ENCODE data around the gene C1orf174.

The C1orf174 gene

DNA sequence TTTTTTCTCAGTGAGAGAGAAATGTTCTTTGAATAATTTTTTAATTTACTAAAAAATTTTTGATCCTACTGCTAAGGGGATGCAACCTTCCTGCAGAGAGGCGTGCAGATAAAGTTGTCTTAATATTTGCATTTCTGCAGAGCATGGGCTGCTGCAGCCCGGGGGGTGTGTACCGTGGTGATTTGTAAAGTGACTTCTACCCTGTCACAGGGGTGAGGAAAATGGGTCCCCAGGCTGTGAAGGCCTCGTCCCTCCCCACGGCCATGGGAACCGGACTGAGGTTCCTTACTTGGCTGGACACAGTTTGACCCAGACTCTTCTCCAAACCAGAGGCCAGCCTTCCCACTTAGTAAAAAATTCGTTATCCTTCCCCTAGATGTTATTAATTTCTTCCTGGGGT lies 9.5 kb upstream of the C1orf174 start:
- DNase-seq (ENCODE audit: low spot score), result no peak

GRCh38 chr1:3908886-3909517 lies 8.9 kb upstream of the C1orf174 start:
- no peak for DNase-seq (ENCODE audit: low spot score)

GRCh38 chr1:3907621-3908165 lies 7.6 kb upstream of the C1orf174 start:
- no peak for DNase-seq (ENCODE audit: low spot score)

- peak; percentile 5 for DNase-seq (ENCODE audit: low spot score)
These were observed 7.0 kb upstream of the C1orf174 start for GRCh38 chr1:3907031-3907534.

DNA sequence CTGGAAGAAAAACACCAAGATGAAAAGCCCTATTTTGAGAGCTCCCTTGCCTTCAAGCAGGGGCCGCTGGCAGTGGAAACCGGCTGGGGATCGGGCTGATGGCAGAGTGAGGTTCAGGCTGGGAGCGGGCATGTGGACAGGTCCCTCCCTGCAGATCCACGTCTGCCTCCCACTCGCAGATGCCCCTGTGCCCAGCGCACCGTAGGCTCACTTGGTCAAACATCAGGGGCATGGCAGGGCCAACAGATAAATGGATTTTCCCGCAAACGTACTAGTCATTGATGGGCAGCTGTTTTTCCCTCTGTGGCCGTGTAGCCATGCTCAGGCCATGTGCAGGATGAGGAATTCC lies 6.6 kb upstream of the C1orf174 start:
- no peak for DNase-seq (ENCODE audit: low spot score)

- DNase-seq (ENCODE audit: low spot score), result no peak
These were observed 6.0 kb upstream of the C1orf174 start for GRCh38 chr1:3905953-3906671.

GRCh38 chr1:3905266-3905952 lies 5.3 kb upstream of the C1orf174 start:
- DNase-seq (ENCODE audit: low spot score), result no peak

DNA sequence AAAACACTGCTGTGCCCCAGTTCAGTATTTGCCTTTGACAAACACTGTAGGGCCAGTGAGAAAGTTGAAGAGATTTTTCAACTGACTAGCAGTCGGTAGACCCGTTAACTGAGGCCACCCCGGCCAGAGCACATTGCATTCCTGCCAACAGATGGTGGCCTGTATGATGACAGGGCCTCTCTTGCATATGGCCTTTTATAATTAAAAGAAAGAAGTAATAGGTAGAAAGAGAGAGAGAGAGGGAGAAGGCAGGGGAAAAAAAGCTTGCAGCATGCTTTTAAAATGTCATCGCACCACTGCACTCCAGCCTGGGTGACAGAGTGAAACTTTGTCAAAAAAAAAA lies 4.7 kb upstream of the C1orf174 start:
- DNase-seq (ENCODE audit: low spot score), result no peak

DNA sequence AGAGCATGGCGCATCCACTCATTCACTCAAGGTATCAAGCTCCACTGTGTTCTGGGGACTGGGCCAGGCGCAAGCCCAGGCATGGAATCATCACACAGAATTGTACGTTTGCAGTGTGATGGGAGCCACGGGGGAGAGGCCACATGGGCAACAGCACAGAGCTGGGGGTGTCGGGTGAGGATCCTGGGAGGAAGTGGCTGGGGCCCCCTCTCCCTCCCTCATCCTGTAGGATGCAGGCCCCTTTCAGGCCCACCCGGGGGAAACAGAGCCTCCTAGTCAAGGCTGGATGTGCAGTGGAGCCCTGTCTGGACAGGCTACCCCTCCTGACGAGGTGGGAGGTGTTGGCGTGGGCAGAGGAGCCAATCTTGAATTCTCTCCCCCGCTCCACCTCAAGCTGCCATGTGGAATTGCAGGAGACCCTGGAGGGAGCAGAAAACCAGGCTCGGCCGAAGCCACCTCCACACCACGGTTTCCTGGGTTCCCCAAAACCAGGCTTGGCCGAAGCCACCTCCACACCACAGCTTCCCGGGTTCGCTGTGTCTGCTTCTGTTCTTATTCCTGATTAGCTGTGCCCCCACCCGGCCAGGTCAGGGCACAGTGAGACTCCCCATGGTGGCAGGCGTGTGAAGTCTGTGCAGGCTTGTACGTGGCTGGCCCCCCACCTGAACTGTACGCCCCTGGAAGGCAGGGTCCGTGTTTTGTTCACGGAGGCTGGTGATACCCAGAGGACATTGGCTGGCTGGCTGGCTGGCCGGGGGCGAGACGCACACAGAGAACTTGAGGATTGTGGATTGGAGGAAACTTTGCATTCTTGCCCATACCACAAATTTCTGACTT lies 4.2 kb upstream of the C1orf174 start:
- DNase-seq (ENCODE audit: low spot score), result no peak

DNA sequence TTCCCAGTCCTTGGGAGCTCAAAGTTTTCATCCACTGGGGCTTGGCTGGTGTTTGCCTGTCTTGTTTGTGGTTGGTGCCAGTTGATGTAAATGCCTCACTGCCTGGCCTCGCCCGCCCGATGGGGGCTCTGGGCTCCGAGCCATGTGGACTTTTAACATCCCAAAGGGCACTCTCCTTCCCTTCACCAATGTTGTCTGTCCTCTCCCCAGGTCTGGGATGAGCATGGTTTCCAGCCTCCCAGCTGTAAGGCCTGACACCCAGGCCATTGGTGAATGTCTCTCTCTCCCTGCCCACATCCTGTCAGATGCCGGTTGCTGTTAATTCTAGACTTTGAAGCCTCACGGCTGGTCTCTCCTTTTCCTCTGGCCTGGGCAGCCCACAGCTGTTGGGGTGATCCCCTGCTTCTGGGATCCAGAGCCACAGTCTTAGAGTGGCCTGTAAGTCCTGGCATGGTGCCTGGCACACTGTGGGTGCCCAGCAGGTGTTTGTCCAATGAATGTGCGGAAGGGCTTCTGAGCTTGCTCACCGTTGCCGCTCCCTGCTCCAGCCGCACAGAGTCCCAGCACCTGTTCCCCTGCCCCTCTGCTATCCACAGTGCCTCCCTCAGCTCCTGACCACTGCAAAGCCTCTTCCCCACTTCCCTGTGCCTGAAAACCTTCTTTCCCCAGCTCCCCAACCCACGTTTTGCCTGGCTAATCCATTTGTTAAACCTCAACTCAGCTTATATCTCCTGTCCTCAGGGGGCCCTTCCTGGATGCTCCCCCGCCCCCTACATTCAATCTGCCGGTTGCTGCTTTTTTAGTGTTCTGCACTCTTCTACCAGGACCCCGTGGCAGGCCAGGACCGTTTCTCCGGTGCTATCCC lies 3.3 kb upstream of the C1orf174 start:
- peak; percentile 11 for DNase-seq (ENCODE audit: low spot score)

DNA sequence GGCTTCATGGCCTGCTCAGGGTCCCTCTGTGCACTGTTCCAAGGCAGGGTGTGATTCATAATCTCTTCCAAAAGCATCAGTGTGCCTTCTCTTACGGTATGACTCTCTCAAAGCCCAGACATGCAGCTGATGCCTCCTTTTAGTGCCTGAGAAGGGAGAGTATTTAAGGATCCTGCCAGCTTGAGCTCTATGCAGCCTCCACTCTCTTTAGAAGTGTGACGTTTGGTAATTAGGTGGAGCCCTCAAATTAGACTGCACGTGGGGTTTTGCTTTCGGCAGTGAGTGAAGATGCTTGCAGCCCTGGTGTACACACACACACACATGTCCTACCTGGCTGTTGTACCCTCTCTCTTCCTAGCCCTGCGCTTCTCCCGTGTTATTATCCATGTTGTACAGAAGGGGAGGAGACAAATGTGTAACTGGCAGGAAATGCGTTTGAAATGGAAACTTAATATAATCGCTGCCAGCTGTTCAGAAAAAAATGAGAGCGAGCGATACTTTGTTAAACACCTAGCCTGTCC lies 2.6 kb upstream of the C1orf174 start:
- DNase-seq (ENCODE audit: low spot score), result no peak

GRCh38 chr1:3902111-3902511 lies 2.0 kb upstream of the C1orf174 start:
- no peak for DNase-seq (ENCODE audit: low spot score)

DNA sequence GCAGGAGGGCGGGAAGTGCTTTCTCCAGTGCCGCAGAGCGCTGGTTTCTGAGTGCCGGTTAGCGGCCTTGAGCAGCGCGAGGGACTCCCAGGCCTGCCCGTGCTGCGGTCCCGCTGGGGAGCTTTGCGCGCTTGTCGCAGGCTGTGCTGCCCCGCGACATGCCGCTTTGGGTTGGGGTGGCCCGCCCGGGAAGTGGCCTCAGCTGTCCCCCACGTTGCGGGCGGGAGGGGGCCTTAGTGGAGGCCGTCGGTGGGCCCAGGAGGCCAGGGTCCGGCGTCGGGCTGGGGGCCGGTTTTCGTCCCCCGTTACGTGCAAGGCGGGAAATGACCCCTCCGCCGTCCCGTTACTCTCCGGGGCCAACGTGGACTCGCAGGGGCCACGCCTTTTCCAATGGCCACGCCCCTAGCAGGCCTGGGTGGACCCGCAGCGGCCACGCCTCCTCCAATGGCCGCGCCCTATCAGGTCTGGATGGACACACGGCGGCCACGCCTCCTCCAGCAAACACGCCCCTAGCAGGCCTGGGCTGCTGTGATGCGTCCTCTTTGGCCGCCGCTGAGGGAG lies 977 bp upstream of the C1orf174 start:
- peak; percentile 94 for DNase-seq (ENCODE audit: low spot score)

DNA sequence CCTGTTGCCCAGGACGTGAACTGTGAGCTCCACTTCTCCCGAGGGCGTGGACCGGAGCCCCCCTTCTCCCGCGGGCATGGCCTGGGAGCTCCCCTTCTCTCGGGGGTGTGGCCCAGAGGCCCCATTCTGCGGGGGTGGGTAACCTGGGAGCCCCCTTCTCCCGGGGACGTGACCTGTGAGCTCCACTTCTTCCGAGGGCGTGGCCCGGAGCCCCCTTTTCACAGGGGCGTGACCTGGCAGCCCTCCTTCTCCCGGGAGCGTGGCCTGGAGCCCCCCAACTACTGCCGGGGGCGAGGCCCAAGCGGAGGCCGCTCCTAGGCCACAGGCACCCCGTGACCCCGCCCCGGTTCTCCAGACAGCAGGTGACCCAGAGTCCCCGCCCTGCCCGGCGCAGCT lies 320 bp downstream of the C1orf174 start:
- DNase-seq (ENCODE audit: low spot score), result no peak

DNA sequence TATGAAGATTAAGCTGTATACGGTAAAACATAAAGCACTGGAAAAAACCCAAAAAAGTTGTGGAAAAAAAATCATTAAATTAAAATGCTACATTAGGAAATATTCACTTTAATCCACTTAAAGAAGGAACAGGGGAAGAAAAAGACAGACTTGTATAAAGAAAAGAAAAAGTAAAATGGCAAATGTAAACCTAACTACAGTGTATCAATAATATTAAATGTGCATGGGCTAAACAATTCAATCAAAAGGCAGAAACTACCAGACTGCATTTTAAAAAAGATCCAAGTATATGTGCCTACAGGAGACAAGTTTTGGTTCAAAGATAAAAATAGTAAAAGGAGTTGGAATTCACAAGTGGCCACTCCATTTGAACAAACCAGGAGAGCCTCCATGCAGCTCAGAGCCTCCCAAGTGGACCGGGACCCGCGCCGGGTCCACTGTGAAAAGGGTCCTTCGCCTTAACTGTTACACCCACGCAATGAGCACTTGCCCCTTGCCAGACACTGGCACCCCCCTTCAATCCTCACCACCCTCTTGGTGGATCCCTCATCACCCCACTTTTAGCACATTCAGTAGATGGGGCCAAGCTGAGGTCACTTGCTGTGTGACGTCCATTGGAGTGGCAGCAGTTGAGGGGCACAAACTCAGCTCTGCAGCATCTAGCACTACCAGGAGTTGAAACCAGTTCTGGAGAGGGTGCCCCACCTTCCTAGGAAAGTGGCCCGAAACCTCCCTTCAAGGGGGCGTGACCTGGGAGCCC lies 898 bp downstream of the C1orf174 start:
- DNase-seq (ENCODE audit: low spot score), result peak; percentile 20

GRCh38 chr1:3898475-3898735 lies 1.7 kb downstream of the C1orf174 start:
- DNase-seq (ENCODE audit: low spot score), result no peak

DNA sequence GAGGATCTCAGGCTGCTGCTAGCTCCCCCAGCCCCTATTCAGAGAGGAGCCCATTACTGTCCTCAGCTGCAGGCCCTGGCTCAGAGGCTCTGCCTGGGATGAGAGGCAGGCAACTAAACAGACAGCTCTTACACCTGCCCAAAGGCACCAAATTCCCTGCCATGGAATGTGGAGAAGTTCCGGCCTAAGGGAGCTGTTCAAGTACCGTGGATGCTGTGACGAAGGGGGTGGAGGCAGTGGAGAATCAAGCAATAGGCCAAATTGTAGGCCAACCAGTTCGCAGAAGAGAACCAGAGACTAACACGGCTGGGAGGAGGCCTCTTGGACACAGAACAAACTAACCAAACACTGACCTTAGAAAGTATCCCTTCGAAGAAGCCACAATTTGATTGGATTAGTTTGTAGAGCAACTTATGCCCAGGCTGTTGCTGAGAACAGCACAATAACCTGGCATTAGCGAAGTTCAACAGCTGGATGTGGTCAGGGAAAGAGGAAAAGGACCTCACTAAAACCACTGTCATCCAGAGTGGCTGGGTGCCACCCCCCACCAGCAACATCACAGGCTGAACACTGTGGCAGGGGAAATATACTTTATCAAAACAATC lies 3.6 kb downstream of the C1orf174 start:
- no peak for DNase-seq (ENCODE audit: low spot score)

DNA sequence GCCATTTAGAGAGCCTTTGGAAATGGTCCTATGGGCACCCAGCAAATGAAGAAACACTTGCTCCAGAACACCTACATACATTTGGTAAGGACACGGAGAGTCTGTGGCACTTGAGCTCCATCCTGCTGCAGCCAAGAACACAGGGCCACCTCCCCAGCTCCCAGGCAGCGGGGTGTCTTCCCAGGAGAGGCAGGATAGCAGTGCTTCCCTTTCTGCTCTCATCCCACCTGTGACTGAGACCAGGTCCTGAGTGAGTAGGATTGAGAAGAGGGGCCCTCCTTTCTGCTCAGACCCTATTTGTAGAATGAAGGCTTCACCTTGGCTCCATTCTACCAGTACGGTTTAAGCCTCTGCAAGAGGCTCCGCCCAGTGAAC lies 4.1 kb downstream of the C1orf174 start:
- DNase-seq (ENCODE audit: low spot score), result no peak

DNA sequence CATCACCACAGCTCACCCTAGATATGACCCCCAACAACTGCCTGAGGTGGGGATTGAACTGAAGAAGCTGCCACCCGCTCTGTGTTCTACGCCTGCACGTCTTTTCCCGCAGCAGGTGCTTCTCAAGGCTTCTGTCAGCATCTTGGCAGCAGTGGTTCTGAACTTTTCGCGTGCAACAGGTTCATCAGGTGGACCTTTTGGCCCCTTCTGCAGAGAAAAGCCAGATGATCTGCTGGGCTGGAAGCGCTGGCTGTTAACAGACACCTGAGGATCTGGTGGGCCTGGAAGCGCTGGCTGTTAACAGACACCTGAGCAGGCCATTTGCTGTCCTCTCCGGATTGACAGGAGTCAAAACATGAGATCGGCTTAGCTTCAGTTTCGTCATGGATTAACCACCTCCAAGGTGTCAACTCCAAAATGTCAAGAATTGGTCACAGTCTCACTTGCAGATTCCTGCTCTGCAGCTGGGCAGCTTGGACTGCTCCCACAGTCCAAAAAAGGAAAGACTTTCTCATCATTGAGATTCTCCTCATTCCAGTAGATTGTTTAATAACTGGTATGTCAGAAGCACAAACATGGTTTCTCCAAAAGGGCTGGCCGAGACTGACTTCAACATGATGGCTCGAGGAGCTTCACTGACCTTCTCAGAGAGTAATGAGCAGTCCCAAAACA lies 4.7 kb downstream of the C1orf174 start:
- no peak for DNase-seq (ENCODE audit: low spot score)

Data from cerebellar cortex (tissue), 1 donor.